ENCODE results near the gene RASGRP3. TPM values are rescaled to one million over a fixed set of nuclear protein-coding genes. Genes with fewer than 3 reads are reported as not detected.
A peak's percentile ranks its signal among the peaks of the same experiment; 100 is the strongest.

The RASGRP3 gene
- total and polyA plus RNA-seq, 2 of the 13 experiments (the other 11 are each of a cell fraction or from before 2014, with no cell fraction given), result 0.01 TPM; not detected in 1

- TF ChIP-seq, protein P1, sequence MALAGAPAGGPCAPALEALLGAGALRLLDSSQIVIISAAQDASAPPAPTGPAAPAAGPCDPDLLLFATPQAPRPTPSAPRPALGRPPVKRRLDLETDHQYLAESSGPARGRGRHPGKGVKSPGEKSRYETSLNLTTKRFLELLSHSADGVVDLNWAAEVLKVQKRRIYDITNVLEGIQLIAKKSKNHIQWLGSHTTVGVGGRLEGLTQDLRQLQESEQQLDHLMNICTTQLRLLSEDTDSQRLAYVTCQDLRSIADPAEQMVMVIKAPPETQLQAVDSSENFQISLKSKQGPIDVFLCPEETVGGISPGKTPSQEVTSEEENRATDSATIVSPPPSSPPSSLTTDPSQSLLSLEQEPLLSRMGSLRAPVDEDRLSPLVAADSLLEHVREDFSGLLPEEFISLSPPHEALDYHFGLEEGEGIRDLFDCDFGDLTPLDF (CRISPR knock-in tag; IDR thresholded peaks at IDR 0.05), result no peak
- TF ChIP-seq CSRNP2 (CRISPR knock-in tag; conservative IDR thresholded peaks at IDR 0.05; ENCODE audit: low read depth) (no peak), ZNF704 (CRISPR knock-in tag; IDR thresholded peaks at IDR 0.05; ENCODE audit: borderline replicate concordance) (no peak), ZNF33B (CRISPR knock-in tag; IDR thresholded peaks at IDR 0.05) (no peak), ZNF605 (CRISPR knock-in tag; IDR thresholded peaks at IDR 0.05) (no peak)
- TF ChIP-seq, protein P2, sequence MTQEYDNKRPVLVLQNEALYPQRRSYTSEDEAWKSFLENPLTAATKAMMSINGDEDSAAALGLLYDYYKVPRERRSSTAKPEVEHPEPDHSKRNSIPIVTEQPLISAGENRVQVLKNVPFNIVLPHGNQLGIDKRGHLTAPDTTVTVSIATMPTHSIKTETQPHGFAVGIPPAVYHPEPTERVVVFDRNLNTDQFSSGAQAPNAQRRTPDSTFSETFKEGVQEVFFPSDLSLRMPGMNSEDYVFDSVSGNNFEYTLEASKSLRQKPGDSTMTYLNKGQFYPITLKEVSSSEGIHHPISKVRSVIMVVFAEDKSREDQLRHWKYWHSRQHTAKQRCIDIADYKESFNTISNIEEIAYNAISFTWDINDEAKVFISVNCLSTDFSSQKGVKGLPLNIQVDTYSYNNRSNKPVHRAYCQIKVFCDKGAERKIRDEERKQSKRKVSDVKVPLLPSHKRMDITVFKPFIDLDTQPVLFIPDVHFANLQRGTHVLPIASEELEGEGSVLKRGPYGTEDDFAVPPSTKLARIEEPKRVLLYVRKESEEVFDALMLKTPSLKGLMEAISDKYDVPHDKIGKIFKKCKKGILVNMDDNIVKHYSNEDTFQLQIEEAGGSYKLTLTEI (CRISPR knock-in tag; conservative IDR thresholded peaks at IDR 0.05), result no peak
Measured at GRCh38 chr2:33495683-33496082, 19.2 kb downstream of the RASGRP3 start (continued).

DNA sequence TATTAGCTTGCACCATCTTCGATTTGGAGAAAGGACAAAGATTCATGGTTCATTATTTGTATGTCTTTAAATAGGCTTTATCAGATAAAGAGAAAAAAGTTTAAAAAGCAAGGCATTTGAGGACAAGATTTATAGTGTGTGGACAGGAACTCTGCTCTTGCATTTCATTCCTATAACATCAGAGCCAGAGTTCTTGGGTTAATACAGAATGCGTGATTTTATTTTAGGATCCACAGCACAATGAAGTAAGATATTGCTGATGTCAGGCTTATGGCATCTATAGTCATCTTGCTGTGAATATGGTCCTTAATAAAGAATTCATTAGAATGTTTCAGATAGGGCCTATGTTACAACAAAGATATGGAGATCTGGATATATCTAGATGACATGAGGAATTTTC lies 19.7 kb downstream of the RASGRP3 start:
- Histone ChIP-seq H4K20me1 (ENCODE audit: insufficient read depth, low read length) (no peaks in the 10 kb centered on the region), H2AFZ (ENCODE audit: low read length) (no peak overlapping the region), H3K9ac (ENCODE audit: insufficient read depth, low read depth, low read length) (no peak overlapping the region), H3K4me1 (ENCODE audit: insufficient read depth, low read length) (no peaks in the 10 kb centered on the region), H3K4me2 (ENCODE audit: low read depth, low read length) (no peak overlapping the region), H3K9me3 (ENCODE audit: low read length) (no peaks in the 10 kb centered on the region), H3K4me3 (replicated peaks in 1 of 3; ENCODE audit: insufficient read depth in 1 of 3, low read depth in 2 of 3, low read length in 3 of 3) (no peak overlapping the region), H3K27ac (ENCODE audit: extremely low read length, insufficient read depth, low read length) (no peak overlapping the region), H3K79me2 (ENCODE audit: insufficient read depth, low read length) (no peaks in the 10 kb centered on the region), H3K27me3 (ENCODE audit: control insufficient read depth in 1 of 2, insufficient read depth in 2 of 2, low read length in 2 of 2) (0 out of 5 replicates have a peak, but pooled peaks cover 0 to 5% of the 10 kb centered on the region in 2 experiments), H3K36me3 (replicated peaks in 1 of 2; ENCODE audit: control insufficient read depth in 1 of 2, insufficient read depth in 2 of 2, low read length in 2 of 2) (no peaks in the 10 kb centered on the region)
- ATAC-seq, result no peak
- BruUV-seq (replicated peaks), result no TSS peak
- POLR2A ChIA-PET, result no interaction called here
- CTCF ChIA-PET (ENCODE audit: low intra/inter-chr PET ratio, low total read pairs), result no interaction called here
- FAIRE-seq, result no peak
- WGBS (ENCODE audit: low lambda C conversion rate), result 17% methylated on average over 2 of the region's 2 CpGs
- DNase-seq (ENCODE audit: low spot score), result no peak
- intact Hi-C loops (cut with micrococcal nuclease; ENCODE audit: unreplicated experiment) (no loop called here), in situ Hi-C loops (cut with HindIII; ENCODE audit: extremely low pct_ligation_motif_present, low pct_unique_long_range_greater_than_20kb) (no loop called here)
- TF ChIP-seq TBP (CRISPR knock-in tag; IDR thresholded peaks at IDR 0.05), result no peak
- TF ChIP-seq NAIF1 (CRISPR knock-in tag; IDR thresholded peaks at IDR 0.05; ENCODE audit: borderline replicate concordance), result no peak
- TF ChIP-seq ZNF605 (CRISPR knock-in tag; IDR thresholded peaks at IDR 0.05), result no peak
- no peak for TF ChIP-seq SP2 (CRISPR knock-in tag; IDR thresholded peaks at IDR 0.05)
- no peak for TF ChIP-seq WIZ (CRISPR knock-in tag; IDR thresholded peaks at IDR 0.05)
- TF ChIP-seq MAFF (IDR thresholded peaks at IDR 0.05; ENCODE audit: low read depth, low read length), result peak; percentile 35
- no peak for TF ChIP-seq RERE (CRISPR knock-in tag; IDR thresholded peaks at IDR 0.05; ENCODE audit: low read depth)
